HepG2 (cell line): ENCODE measurements around the gene APOM. TPM values are rescaled to one million over a fixed set of nuclear protein-coding genes. Genes with fewer than 3 reads are reported as not detected.

ENCODE experiments used
- KDM2A ChIP-seq: sonication (generic); formaldehyde crosslinking; IDR thresholded peaks from 2 replicates; pipeline ENCODE4 v1.4.0; 2020; ENCODE audit warnings: low read depth, missing genetic modification reagents, borderline replicate concordance
- MBD4 ChIP-seq: IDR thresholded peaks from 2 replicates; pipeline ENCODE4 v1.6.1; 2012; ENCODE audit warnings: low read length, inconsistent platforms, borderline replicate concordance
- PCBP1 ChIP-seq: fragments of 200-400 bp; formaldehyde crosslinking; IDR thresholded peaks from 2 replicates; pipeline ENCODE4 v1.6.1; 2017; ENCODE audit warnings: mild to moderate bottlenecking, low read depth, low read length, borderline replicate concordance
- U2AF2 ChIP-seq: fragments of 200-400 bp; formaldehyde crosslinking; IDR thresholded peaks from 2 replicates; pipeline ENCODE4 v1.6.1; 2017; ENCODE audit warnings: low read depth, mild to moderate bottlenecking, low read length
- ZNF383 ChIP-seq: sonication (generic); formaldehyde crosslinking; IDR thresholded peaks from 2 replicates; pipeline ENCODE4 v1.4.0; 2020; ENCODE audit warnings: missing genetic modification reagents, mild to moderate bottlenecking, borderline replicate concordance
- polyA plus RNA-seq, 8 experiments: library from polyadenylated mRNA; depleted of rRNA in 3 of 8; stranded (reverse) in 7 of 8; unstranded in 1 of 8; fragments of >200 nt; fragmentation: Illumina TruSeq in 4 of 8; extraction: Trizol in 4 of 8; gene quantifications; 2 replicates each; pipeline versions ENCODE4 v1.2.1 to v1.2.3, GENCODE V29; 2011 to 2016; ENCODE audit warnings: low read depth in 4 of 8, missing spikeins in 1 of 8, mixed read lengths in 1 of 8; ENCODE audit not compliant: insufficient read depth in 1 of 8
- total RNA-seq, 5 experiments: library from RNA; depleted of rRNA; stranded (reverse); fragments of >200 nt; fragmentation: Illumina TruSeq; extraction: Trizol; gene quantifications; 2 replicates each; pipeline ENCODE4 v1.2.3, GENCODE V29; 2016; ENCODE audit warnings: low read depth in 1 of 5
- TF ChIP-seq, protein P1 (sequence below): sonication (generic); formaldehyde crosslinking; IDR thresholded peaks from 2 replicates; pipeline ENCODE4 v1.4.0; 2020; ENCODE audit warnings: mild to moderate bottlenecking, missing genetic modification reagents, borderline replicate concordance
- TF ChIP-seq, protein P2 (sequence below): sonication (generic); formaldehyde crosslinking; IDR thresholded peaks from 2 replicates; pipeline ENCODE4 v1.8.0; 2022; ENCODE audit warnings: missing genetic modification reagents, mild to moderate bottlenecking, inconsistent platforms, borderline replicate concordance
- TF ChIP-seq, protein P3 (sequence below): sonication (generic); formaldehyde crosslinking; IDR thresholded peaks from 2 replicates; pipeline ENCODE4 v1.9.0; 2021; ENCODE audit warnings: missing genetic modification reagents, mild to moderate bottlenecking, borderline replicate concordance
- TF ChIP-seq, protein P4 (sequence below): sonication (generic); formaldehyde crosslinking; IDR thresholded peaks from 2 replicates; pipeline ENCODE4 v1.4.0; 2020; ENCODE audit warnings: missing genetic modification reagents
- TF ChIP-seq, protein P5 (sequence below): sonication (generic); formaldehyde crosslinking; IDR thresholded peaks from 2 replicates; pipeline ENCODE4 v1.4.0; 2020; ENCODE audit warnings: missing genetic modification reagents, borderline replicate concordance

The APOM gene
- total and polyA plus RNA-seq, 2 of the 13 experiments (the other 11 are each of a cell fraction or from before 2014, with no cell fraction given): 98.2 to 1,140 TPM

DNA sequence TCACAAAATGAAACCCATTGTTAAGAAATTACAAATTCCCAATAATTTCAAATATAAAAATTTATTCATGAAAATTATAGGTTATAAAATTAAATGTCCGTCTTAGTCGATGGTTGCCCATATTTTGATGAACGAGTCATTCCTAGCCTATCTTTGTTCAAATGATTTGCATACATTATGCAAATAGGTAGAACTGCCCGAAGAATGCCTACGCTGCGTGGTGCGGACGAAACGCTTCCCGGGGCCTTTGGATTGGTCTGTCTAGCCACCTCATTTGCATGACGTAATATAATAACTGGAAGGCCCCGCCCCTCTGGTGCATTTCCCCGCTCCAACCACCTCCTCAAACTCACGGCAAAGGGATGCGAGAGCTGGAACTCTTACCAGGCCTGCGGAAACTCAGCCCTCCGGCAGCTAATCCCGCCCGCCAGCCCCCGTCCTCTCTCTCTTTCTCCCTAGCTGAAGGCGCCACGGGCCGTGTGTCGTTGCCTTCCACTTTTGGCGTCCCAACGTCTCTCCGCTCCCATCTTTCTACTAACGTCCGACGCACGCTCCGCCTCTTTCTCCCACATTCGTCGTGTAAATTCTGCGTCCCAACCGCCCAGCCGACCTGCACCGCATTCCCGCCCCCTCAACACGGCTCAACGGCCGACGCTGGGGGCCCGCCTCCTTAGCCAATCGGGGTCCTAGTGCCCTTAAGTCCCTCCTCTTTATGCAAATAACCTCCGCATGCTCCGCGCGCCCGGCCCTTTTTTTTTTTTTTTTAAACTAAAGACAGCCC is 35.7 kb upstream of the APOM start (continued):
- TF ChIP-seq PCBP1 (peak; percentile 70; the same call in 1 of the 2 replicates), MBD4 (no peak), U2AF2 (no peak), KDM2A (no peak), ZNF383 (CRISPR knock-in tag) (no peak; the same call in 1 of the 2 replicates)
- TF ChIP-seq, protein P1, sequence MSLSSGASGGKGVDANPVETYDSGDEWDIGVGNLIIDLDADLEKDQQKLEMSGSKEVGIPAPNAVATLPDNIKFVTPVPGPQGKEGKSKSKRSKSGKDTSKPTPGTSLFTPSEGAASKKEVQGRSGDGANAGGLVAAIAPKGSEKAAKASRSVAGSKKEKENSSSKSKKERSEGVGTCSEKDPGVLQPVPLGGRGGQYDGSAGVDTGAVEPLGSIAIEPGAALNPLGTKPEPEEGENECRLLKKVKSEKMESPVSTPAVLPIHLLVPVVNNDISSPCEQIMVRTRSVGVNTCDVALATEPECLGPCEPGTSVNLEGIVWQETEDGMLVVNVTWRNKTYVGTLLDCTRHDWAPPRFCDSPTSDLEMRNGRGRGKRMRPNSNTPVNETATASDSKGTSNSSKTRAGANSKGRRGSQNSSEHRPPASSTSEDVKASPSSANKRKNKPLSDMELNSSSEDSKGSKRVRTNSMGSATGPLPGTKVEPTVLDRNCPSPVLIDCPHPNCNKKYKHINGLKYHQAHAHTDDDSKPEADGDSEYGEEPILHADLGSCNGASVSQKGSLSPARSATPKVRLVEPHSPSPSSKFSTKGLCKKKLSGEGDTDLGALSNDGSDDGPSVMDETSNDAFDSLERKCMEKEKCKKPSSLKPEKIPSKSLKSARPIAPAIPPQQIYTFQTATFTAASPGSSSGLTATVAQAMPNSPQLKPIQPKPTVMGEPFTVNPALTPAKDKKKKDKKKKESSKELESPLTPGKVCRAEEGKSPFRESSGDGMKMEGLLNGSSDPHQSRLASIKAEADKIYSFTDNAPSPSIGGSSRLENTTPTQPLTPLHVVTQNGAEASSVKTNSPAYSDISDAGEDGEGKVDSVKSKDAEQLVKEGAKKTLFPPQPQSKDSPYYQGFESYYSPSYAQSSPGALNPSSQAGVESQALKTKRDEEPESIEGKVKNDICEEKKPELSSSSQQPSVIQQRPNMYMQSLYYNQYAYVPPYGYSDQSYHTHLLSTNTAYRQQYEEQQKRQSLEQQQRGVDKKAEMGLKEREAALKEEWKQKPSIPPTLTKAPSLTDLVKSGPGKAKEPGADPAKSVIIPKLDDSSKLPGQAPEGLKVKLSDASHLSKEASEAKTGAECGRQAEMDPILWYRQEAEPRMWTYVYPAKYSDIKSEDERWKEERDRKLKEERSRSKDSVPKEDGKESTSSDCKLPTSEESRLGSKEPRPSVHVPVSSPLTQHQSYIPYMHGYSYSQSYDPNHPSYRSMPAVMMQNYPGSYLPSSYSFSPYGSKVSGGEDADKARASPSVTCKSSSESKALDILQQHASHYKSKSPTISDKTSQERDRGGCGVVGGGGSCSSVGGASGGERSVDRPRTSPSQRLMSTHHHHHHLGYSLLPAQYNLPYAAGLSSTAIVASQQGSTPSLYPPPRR (CRISPR knock-in tag): peak; percentile 52
- TF ChIP-seq, protein P2, sequence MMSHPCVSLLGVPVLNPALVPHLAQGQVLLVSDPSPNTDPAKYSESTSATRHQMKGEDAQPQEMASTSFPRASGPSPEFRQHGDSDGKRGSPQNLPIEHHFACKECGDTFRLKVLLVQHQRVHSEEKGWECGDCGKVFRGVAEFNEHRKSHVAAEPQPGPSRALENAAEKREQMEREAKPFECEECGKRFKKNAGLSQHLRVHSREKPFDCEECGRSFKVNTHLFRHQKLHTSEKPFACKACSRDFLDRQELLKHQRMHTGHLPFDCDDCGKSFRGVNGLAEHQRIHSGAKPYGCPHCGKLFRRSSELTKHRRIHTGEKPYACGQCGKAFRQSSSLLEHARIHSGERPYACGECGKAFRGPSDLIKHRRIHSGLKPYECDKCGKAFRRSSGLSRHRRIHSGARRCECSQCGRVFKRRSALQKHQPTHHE (CRISPR knock-in tag): peak; percentile 75; the same call in 1 of the 2 replicates
- TF ChIP-seq, protein P3, sequence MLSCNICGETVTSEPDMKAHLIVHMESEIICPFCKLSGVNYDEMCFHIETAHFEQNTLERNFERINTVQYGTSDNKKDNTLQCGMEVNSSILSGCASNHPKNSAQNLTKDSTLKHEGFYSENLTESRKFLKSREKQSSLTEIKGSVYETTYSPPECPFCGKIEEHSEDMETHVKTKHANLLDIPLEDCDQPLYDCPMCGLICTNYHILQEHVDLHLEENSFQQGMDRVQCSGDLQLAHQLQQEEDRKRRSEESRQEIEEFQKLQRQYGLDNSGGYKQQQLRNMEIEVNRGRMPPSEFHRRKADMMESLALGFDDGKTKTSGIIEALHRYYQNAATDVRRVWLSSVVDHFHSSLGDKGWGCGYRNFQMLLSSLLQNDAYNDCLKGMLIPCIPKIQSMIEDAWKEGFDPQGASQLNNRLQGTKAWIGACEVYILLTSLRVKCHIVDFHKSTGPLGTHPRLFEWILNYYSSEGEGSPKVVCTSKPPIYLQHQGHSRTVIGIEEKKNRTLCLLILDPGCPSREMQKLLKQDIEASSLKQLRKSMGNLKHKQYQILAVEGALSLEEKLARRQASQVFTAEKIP: no peak
- TF ChIP-seq, protein P4, sequence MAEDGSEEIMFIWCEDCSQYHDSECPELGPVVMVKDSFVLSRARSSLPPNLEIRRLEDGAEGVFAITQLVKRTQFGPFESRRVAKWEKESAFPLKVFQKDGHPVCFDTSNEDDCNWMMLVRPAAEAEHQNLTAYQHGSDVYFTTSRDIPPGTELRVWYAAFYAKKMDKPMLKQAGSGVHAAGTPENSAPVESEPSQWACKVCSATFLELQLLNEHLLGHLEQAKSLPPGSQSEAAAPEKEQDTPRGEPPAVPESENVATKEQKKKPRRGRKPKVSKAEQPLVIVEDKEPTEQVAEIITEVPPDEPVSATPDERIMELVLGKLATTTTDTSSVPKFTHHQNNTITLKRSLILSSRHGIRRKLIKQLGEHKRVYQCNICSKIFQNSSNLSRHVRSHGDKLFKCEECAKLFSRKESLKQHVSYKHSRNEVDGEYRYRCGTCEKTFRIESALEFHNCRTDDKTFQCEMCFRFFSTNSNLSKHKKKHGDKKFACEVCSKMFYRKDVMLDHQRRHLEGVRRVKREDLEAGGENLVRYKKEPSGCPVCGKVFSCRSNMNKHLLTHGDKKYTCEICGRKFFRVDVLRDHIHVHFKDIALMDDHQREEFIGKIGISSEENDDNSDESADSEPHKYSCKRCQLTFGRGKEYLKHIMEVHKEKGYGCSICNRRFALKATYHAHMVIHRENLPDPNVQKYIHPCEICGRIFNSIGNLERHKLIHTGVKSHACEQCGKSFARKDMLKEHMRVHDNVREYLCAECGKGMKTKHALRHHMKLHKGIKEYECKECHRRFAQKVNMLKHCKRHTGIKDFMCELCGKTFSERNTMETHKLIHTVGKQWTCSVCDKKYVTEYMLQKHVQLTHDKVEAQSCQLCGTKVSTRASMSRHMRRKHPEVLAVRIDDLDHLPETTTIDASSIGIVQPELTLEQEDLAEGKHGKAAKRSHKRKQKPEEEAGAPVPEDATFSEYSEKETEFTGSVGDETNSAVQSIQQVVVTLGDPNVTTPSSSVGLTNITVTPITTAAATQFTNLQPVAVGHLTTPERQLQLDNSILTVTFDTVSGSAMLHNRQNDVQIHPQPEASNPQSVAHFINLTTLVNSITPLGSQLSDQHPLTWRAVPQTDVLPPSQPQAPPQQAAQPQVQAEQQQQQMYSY (CRISPR knock-in tag): peak; percentile 33; the same call in 1 of the 2 replicates
- TF ChIP-seq, protein P5, sequence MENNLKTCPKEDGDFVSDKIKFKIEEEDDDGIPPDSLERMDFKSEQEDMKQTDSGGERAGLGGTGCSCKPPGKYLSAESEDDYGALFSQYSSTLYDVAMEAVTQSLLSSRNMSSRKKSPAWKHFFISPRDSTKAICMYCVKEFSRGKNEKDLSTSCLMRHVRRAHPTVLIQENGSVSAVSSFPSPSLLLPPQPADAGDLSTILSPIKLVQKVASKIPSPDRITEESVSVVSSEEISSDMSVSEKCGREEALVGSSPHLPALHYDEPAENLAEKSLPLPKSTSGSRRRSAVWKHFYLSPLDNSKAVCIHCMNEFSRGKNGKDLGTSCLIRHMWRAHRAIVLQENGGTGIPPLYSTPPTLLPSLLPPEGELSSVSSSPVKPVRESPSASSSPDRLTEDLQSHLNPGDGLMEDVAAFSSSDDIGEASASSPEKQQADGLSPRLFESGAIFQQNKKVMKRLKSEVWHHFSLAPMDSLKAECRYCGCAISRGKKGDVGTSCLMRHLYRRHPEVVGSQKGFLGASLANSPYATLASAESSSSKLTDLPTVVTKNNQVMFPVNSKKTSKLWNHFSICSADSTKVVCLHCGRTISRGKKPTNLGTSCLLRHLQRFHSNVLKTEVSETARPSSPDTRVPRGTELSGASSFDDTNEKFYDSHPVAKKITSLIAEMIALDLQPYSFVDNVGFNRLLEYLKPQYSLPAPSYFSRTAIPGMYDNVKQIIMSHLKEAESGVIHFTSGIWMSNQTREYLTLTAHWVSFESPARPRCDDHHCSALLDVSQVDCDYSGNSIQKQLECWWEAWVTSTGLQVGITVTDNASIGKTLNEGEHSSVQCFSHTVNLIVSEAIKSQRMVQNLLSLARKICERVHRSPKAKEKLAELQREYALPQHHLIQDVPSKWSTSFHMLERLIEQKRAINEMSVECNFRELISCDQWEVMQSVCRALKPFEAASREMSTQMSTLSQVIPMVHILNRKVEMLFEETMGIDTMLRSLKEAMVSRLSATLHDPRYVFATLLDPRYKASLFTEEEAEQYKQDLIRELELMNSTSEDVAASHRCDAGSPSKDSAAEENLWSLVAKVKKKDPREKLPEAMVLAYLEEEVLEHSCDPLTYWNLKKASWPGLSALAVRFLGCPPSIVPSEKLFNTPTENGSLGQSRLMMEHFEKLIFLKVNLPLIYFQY (CRISPR knock-in tag): no peak; the same call in 1 of the 2 replicates
